Endothelial cell of umbilical vein (primary cell): ENCODE results near the gene PIGW. TPM values are rescaled to one million over a fixed set of nuclear protein-coding genes. Genes with fewer than 3 reads are reported as not detected.

Source experiments
- BruUV-seq: library from RNA; stranded (reverse); fragments of 400-500 nt; replicated peaks from 2 replicates; lab custom pipeline; 2021; lab: Mats Ljungman, UMichigan
- CTCF ChIA-PET: fragments of 300-600, 350-600 bp; sonication (Branson Sonifier 250); formaldehyde crosslinking; loops from one replicate; lab custom pipeline; 2021; ENCODE audit warnings: antibody characterized with exemption, inconsistent platforms; lab: Charles Lee
- POLR2A ChIA-PET: fragments of 300-600, 350-600 bp; sonication (Branson Sonifier 250); formaldehyde crosslinking; loops from one replicate; lab custom pipeline; 2021; ENCODE audit warnings: antibody characterized with exemption, inconsistent platforms; lab: Charles Lee
- DNase-seq: peaks from one replicate; pipeline ENCODE4 v3.0.0-alpha.2; 2011; ENCODE audit warnings: low read depth, low spot score
- FAIRE-seq: peaks from 2 replicates; lab custom pipeline; 2011; peaks lifted over from hg19 to GRCh38; lab: Jason Lieb, UNC
- H2AFZ ChIP-seq: 2 replicates; pipeline ENCODE4 v1.6.0; 2012; ENCODE audit warnings: low read depth, low read length, control low read depth, inconsistent platforms
- H3K27ac ChIP-seq: 2 replicates; pipeline ENCODE4 v1.5.1; 2011; ENCODE audit warnings: low read depth, mild to moderate bottlenecking, control low read depth, low read length, moderate library complexity; ENCODE audit not compliant: insufficient read depth
- H3K27me3 ChIP-seq, 2 experiments: 2 replicates each; pipeline versions ENCODE4 v1.6.0 to v1.6.1; 2011; ENCODE audit warnings: low read length in 2 of 2, mixed read lengths in 1 of 2; ENCODE audit not compliant: control insufficient read depth in 2 of 2, insufficient read depth in 2 of 2
- H3K36me3 ChIP-seq, 2 experiments: 2 replicates in 1 of 2; 3 replicates in 1 of 2; pipeline ENCODE4 v1.5.1; 2011; ENCODE audit warnings: low read length in 2 of 2, mild to moderate bottlenecking in 1 of 2, moderate library complexity in 1 of 2; ENCODE audit not compliant: control insufficient read depth in 2 of 2, insufficient read depth in 2 of 2; ENCODE audit errors: extremely low read depth in 1 of 2
- H3K4me1 ChIP-seq: 3 replicates; pipeline ENCODE4 v1.5.1; 2011; ENCODE audit warnings: mild to moderate bottlenecking, low read length; ENCODE audit not compliant: control insufficient read depth, insufficient read depth; ENCODE audit errors: extremely low read depth
- H3K4me2 ChIP-seq: 2 replicates; pipeline ENCODE4 v1.6.1; 2011; ENCODE audit warnings: low read length, control low read depth, mixed read lengths; ENCODE audit not compliant: insufficient read depth
- H3K4me3 ChIP-seq, 3 experiments: fragments of 200-600 bp in 1 of 3; sonication (generic), shearing (Covaris generic) in 1 of 3; replicated peaks in 1 of 3; 2 replicates each; pipeline ENCODE4 v1.5.1; 2011 to 2016; ENCODE audit warnings: control low read depth in 3 of 3, low read length in 3 of 3, mild to moderate bottlenecking in 2 of 3, inconsistent platforms in 1 of 3, low read depth in 1 of 3, moderate library complexity in 1 of 3; ENCODE audit not compliant: insufficient read depth in 1 of 3
- H3K79me2 ChIP-seq: 2 replicates; pipeline ENCODE4 v1.6.0; 2012; ENCODE audit warnings: low read length, inconsistent platforms; ENCODE audit not compliant: control insufficient read depth, insufficient read depth
- H3K9ac ChIP-seq: replicated peaks from 2 replicates; pipeline ENCODE3; 2011; ENCODE audit warnings: low read length, control low read depth; ENCODE audit not compliant: insufficient read depth; ENCODE audit errors: extremely low read depth
- H3K9me1 ChIP-seq: replicated peaks from 3 replicates; pipeline ENCODE4 v1.6.0; 2011; ENCODE audit warnings: mild to moderate bottlenecking, low read length; ENCODE audit not compliant: control insufficient read depth, insufficient read depth; ENCODE audit errors: extremely low read depth
- H3K9me3 ChIP-seq: replicated peaks from 2 replicates; pipeline ENCODE4 v1.5.1; 2012; ENCODE audit warnings: low read length, inconsistent platforms; ENCODE audit not compliant: control insufficient read depth, insufficient read depth
- H4K20me1 ChIP-seq: replicated peaks from 2 replicates; pipeline ENCODE3; 2011; ENCODE audit warnings: mild to moderate bottlenecking, low read length; ENCODE audit not compliant: control insufficient read depth, insufficient read depth; ENCODE audit errors: extremely low read depth
- CTCF ChIP-seq, 2 donors: IDR thresholded peaks; 1 replicate in 1 of 2; 2 replicates in 1 of 2; pipeline ENCODE4 v1.5.1; 2011; ENCODE audit warnings: low read length in 2 of 2, mild to moderate bottlenecking in 2 of 2, moderate library complexity in 2 of 2, control low read depth in 1 of 2, inconsistent platforms in 1 of 2, low read depth in 1 of 2; ENCODE audit not compliant: insufficient read depth in 1 of 2; ENCODE audit errors: extremely low read depth in 1 of 2
- EZH2 ChIP-seq: IDR thresholded peaks from 2 replicates; pipeline ENCODE4 v1.6.1; 2012; ENCODE audit warnings: borderline replicate concordance, low read depth, mild to moderate bottlenecking, moderate library complexity, low read length, inconsistent platforms; ENCODE audit not compliant: severe bottlenecking
- FOS ChIP-seq: IDR thresholded peaks from 2 replicates; pipeline ENCODE4 v1.6.1; 2011; ENCODE audit warnings: mild to moderate bottlenecking, low read length, moderate library complexity, borderline replicate concordance; ENCODE audit not compliant: insufficient read depth
- GATA2 ChIP-seq: IDR thresholded peaks from 2 replicates; pipeline ENCODE4 v1.7.0; 2011; ENCODE audit warnings: low read depth, mild to moderate bottlenecking, moderate library complexity, mixed read lengths, low read length; ENCODE audit not compliant: insufficient read length, insufficient read depth
- JUN ChIP-seq: IDR thresholded peaks from 2 replicates; pipeline ENCODE4 v1.6.1; 2011; ENCODE audit warnings: borderline replicate concordance, low read depth; ENCODE audit not compliant: insufficient read length, insufficient read depth
- MAX ChIP-seq: IDR thresholded peaks from 2 replicates; pipeline ENCODE4 v1.6.1; 2011; ENCODE audit not compliant: insufficient read depth, insufficient read length
- MYC ChIP-seq: IDR thresholded peaks from one replicate; pipeline ENCODE4 v1.6.1; 2011; ENCODE audit warnings: mild to moderate bottlenecking, low read depth, low read length
- POLR2A ChIP-seq: IDR thresholded peaks from 2 replicates; pipeline ENCODE4 v1.6.1; 2012; ENCODE audit warnings: low read depth, mild to moderate bottlenecking, control low read depth, low read length
- POLR2AphosphoS5 ChIP-seq: IDR thresholded peaks from 2 replicates; pipeline ENCODE4 v1.6.1; 2012; ENCODE audit warnings: low read depth, mild to moderate bottlenecking, control low read depth, low read length, moderate library complexity; ENCODE audit not compliant: insufficient read depth
- dilution Hi-C: fragments of 300-500 bp; cut with MboI; formaldehyde crosslinking; loops from one replicate; pipeline ENCODE4 v1.15.0; 2019; ENCODE audit warnings: low sequenced_read_pairs; ENCODE audit not compliant: extremely low pct_ligation_motif_present
- intact Hi-C: fragments of 100-400 bp; cut with micrococcal nuclease; formaldehyde crosslinking; loops from one replicate; pipeline ENCODE4 v1.10.0; 2022
- polyA plus RNA-seq, 4 experiments: library from polyadenylated mRNA; depleted of rRNA in 3 of 4; stranded (reverse) in 3 of 4; unstranded in 1 of 4; fragments of >200 nt; gene quantifications; 2 replicates each; pipeline versions ENCODE4 v1.2.1 to v1.2.3, GENCODE V29; 2011 to 2012; ENCODE audit warnings: missing spikeins in 1 of 4
- total RNA-seq: library from RNA; stranded (reverse); gene quantifications from 2 replicates; pipeline ENCODE4 v1.2.3, GENCODE V29; 2021

PIGW gene
- total and polyA plus RNA-seq, 2 donors (not counting 3 experiments of a cell fraction or from before 2014, with no cell fraction given) = 5.9 to 13.1 TPM

DNA sequence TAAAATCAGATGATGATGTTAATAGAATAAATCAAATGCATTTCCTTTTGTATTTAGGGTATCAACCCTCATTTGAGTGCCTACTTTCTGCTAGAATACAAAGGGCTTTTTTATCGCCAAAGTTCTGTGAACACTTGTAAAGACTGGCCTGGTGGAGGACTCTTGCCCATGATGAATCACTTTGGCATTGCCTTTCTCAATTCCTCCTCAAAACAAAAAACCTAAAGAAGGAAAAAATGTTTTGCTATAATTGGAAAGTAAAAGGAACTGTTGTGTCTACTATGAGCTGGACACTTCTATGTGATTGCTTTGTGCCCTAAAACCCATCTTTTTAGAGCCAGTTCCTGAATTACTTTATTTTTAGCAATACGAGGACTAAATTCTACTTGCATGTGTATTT lies 43.9 kb downstream of the PIGW start:
- H4K20me1 ChIP-seq = no peaks in the 10 kb centered on the region
- CTCF ChIA-PET = no interaction called here
- POLR2A ChIA-PET = no interaction called here
- FAIRE-seq = no peak
- BruUV-seq = no TSS peak
- H3K79me2 ChIP-seq = peaks cover 34% of the 10 kb centered on the region
- H2AFZ ChIP-seq = no peak overlapping the region
- no peak overlapping the region for H3K4me3 ChIP-seq
- dilution Hi-C loops (no loop called here), intact Hi-C loops (loop anchor here (2.0 kb wide), 1 partner anchor 20 kb away; no protein-coding TSS in a partner anchor)
- no peak overlapping the region for H3K4me2 ChIP-seq
- no peak for DNase-seq
- H3K9me3 ChIP-seq = no peaks in the 10 kb centered on the region
- H3K27ac ChIP-seq = no peak overlapping the region
- H3K27me3 ChIP-seq = no peaks in the 10 kb centered on the region
- H3K4me1 ChIP-seq = no peaks in the 10 kb centered on the region
- H3K36me3 ChIP-seq = peaks cover 18 to 21% of the 10 kb centered on the region in 2 experiments
- H3K9ac ChIP-seq = no peak overlapping the region
- TF ChIP-seq CTCF (IDR thresholded peaks at IDR 0.05; ENCODE audit: extremely low read depth in 1 of 2, insufficient read depth in 1 of 2, low read depth in 1 of 2, low read length in 2 of 2) = no peak
- TF ChIP-seq GATA2 = no peak
- TF ChIP-seq EZH2 = no peak
- no peak for TF ChIP-seq MAX
- no peak for TF ChIP-seq JUN
- TF ChIP-seq MYC = no peak
- no peak for TF ChIP-seq FOS
- TF ChIP-seq POLR2AphosphoS5 = no peak
- TF ChIP-seq POLR2A = no peak
- no peaks in the 10 kb centered on the region for H3K9me1 ChIP-seq
